NCI-H748 (cell line): Measurements from ENCODE around the gene IGF2R.

Experiments
- DNase-seq: peaks from one replicate; lab custom pipeline; 2025; ENCODE audit not compliant: unreplicated experiment; lab: John Stamatoyannopoulos, UW

The IGF2R gene

GRCh38 chr6:160022101-160022500 lies 53.2 kb downstream of the IGF2R start:
- DNase-seq = no peak

GRCh38 chr6:160022793-160023192 lies 53.9 kb downstream of the IGF2R start:
- no peak for DNase-seq

- no peak for DNase-seq
Measured at GRCh38 chr6:160024152-160024551, 55.3 kb downstream of the IGF2R start.

GRCh38 chr6:160027076-160027475 lies 58.2 kb downstream of the IGF2R start:
- DNase-seq = no peak

DNA sequence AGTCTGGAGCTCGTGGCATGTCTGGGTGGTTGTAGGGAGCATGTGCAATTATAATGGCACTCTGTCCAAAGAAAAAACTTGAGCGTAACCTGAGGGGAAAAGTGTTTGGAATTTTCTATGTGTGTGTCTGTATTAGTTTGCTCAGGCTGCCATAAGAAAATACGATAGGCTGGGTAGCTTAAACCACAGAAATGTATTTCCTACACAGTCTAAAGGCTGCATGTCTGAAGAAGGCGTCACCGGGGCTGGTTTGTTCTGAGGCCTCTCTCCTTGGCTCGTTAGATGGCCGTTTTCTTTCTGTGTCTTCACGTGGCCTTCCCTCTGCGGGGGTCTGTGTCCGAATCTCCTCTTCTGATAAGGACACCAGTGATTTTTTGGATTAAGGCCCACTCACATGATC lies 59.0 kb downstream of the IGF2R start:
- no peak for DNase-seq

GRCh38 chr6:160028487-160029275 lies 59.8 kb downstream of the IGF2R start:
- no peak for DNase-seq

DNA sequence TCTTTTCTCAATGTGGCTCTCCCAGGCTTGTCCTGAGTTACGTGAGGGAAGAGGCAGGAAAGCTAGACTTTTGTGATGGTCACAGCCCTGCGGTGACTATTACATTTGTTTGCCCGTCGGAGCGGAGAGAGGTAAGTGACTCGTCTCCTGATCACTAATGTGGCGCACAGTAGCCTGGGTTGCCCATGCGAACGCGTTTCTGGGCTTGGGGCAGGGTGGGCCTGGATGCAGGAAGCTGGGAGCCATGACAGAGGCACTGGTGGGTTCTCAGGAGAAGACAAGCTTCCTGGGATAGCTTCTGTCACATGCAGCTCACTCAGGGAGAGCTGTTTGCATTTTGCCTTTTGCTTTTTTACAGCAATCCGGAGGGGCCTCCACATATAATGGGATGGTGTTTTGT lies 60.6 kb downstream of the IGF2R start:
- DNase-seq = no peak

GRCh38 chr6:160030103-160030502 lies 61.2 kb downstream of the IGF2R start:
- DNase-seq = no peak

GRCh38 chr6:160031442-160031841 lies 62.6 kb downstream of the IGF2R start:
- DNase-seq = no peak

GRCh38 chr6:160031871-160032270 lies 63.0 kb downstream of the IGF2R start:
- no peak for DNase-seq

- no peak for DNase-seq
Measured at GRCh38 chr6:160032538-160032937, 63.7 kb downstream of the IGF2R start.

DNA sequence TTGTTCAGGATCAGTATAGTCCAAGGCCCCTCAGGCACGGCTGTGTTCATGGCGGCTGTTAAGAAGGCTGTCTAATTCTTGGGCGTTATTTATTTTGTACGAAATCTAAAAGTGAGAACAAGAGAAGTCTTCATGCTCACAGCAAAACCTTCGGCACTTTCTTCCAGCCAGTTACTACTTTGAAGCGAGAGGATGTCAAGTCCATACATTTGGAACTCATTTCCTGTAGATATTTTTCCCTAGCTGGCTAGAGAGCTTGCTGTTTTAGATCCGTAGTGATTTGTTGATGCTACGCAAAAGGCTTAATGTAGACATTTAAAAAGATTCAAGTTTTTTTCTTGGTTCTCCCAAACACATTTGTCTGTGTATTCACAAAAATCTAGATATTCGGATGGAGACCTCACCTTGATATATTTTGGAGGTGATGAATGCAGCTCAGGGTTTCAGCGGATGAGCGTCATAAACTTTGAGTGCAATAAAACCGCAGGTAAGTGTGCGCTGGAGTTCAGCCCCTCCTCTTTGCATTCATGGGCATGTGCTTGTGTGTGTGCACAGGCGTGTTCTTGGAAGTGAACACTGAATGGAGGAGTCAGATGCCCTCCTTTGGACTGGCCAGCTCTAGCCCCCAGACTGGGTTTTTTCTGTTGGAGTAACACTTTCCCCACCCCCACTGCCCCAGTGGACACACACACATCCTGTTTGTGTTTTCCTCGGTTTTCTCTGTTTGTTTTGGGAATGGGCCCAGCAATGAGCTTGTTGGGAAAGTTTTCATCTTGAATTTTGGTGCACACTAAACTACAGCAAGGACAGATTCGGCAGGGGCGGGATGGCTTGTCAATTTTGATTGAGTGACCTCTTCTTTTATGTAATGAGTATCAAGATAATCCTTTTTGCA lies 65.4 kb downstream of the IGF2R start:
- no peak for DNase-seq

DNA sequence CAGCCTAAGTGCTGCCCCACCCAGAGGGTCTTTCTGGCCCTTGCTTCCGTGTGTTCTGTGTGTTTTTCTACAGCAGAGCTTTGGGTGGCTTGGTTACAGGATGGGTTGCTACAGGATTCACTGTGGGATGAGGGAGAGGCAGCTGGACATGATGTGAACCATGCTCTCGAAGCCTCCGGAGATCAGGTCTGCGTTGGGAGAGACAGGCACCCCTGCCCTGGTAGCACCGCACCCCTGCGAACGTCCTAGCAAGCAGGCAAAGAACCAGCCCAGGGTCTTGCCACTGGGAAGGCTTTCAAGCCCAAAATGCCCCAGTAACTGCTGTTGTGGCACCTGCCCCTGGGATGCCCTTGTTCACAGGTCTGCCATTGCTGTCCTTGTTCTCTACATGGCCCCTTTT lies 66.4 kb downstream of the IGF2R start:
- DNase-seq = no peak

- DNase-seq = no peak
Measured at GRCh38 chr6:160035693-160036330, 66.9 kb downstream of the IGF2R start.

DNA sequence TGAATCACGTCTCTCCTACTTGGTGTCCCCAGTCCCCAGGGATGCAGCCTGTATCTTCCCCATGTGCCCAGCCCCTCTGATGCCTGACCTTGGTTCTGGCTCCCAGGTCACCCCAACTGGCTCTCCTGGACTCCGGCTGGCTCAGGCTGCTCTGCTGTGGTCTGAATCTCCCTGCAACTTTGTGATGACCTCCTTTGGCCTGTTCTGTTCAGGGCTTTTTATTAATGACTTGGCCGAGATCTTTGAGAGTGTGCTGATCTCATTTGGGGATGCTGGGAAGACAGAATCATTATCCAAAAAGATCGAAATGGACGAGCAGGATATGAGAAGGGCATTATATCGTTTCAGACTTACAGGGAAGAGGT lies 67.4 kb downstream of the IGF2R start:
- no peak for DNase-seq

GRCh38 chr6:160036790-160037206 lies 67.9 kb downstream of the IGF2R start:
- no peak for DNase-seq

DNA sequence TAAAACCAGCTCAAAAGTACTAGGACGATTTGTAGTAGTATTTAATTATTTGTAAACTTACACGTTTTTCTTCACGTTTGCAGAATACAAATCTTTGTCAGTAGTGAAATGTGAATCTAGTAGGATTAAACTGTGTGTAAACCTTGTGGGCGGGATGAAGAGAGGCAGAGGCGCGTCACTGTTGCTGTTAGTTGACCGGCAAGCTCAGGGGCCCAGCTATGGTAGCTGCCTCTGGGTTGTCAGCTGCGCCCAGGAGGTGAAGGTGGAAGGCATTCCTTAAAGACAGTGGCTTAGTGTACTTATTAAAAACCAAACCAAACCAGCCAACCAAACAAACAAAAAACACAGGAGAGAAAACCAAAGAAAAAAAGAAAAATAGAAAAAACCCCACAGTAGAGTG lies 69.6 kb downstream of the IGF2R start:
- DNase-seq = no peak

- DNase-seq = no peak
Measured at GRCh38 chr6:160039441-160039840, 70.6 kb downstream of the IGF2R start.

GRCh38 chr6:160040055-160040454 lies 71.2 kb downstream of the IGF2R start:
- DNase-seq = no peak

- no peak for DNase-seq
Measured at GRCh38 chr6:160040527-160041264, 71.8 kb downstream of the IGF2R start.

GRCh38 chr6:160041608-160042007 lies 72.7 kb downstream of the IGF2R start:
- DNase-seq = no peak
